Dermis blood vessel endothelial cell (primary cell): Measurements from ENCODE around the gene CNDP1. TPM values are rescaled to one million over a fixed set of nuclear protein-coding genes. Genes with fewer than 3 reads are reported as not detected.

ENCODE experiments used
- DNase-seq: peaks from one replicate; pipeline ENCODE4 v3.0.0; 2010
- total RNA-seq: library from RNA; depleted of rRNA; stranded (reverse); fragments of >200 nt; gene quantifications from 2 replicates; pipeline ENCODE4 v1.2.3, GENCODE V29; 2014

CNDP1 gene
- total RNA-seq, 1 donor from 2014 or later: not detected

GRCh38 chr18:74595431-74595830, 61.1 kb downstream of the CNDP1 start:
- no peak for DNase-seq

- peak; percentile 79 for DNase-seq
Measured at GRCh38 chr18:74597034-74597661, 62.8 kb downstream of the CNDP1 start.

DNA sequence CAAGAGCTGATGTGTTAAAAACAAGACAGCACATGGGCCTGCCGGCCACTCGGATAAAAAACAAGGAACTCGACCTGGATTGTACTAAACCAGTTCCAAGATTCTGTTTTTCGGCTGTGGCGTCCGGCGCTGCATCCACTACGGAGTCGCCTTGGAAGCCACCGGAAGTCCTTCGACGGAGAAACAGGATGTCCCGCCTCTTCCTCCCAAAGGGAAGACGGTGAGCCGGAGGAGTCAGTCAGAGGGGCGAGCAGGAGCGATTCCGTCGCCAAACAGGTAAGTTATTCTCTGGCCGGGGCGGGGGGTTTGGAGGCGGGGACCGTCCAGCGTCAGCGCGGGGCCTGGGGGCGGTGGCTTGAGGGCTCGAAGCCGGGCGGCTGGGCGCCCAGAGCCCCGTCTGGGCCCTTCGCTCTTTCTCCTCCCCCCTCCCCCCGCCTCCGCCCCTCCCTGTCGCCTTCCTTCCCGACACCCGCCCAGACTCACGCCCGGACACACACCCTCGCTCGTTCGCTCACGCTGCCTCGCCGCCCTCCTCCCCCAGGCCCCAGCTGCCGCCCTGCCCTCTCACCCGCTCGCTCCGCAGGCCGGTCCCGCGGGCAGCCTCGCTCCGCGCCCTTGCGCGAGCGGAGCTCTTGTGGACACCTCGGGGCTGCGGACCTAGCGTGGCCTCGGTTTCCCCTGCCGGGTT, 63.5 kb downstream of the CNDP1 start, which contains the start of gene ZNF407:
TSS of gene ZNF407 (plus strand) at position 209 of the 688 bp plus-strand sequence. CDS start 33,150 bp downstream, outside the sequence.
- DNase-seq: peak; percentile 93

DNA sequence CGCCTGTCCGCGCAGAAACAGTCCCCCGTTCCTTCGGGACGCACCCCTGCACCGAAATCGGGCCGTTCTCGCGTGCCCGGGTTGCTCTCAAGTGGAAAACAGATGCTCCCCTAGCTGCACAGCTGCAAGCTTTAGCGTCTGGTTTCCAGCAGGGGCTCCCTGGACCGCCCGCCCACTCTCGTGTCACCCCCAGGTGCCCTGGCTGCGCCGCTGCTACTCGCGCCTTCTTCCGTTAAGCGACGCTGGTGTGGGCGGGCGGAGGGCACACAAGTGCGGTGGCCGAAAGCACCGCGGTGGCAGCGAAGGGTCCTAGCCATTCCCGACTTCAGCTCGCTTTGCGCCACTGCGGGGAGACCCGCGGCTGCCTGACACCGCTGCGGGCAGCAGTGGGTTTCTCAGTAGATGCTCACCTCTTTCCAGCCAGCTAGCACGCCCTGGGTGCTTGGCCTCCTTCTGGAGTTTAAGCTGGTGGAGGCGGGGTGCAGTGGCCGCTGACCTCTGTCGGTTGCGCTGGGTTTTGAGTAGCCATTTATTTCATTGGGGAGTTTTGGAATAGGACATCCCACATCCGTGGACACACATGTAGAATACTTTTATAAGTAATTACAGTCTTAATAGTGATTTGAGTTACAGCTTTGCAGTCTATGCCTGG, 64.2 kb downstream of the CNDP1 start:
- DNase-seq: peak; percentile 66

- no peak for DNase-seq
Measured at GRCh38 chr18:74604361-74604760, 70.1 kb downstream of the CNDP1 start.

GRCh38 chr18:74604774-74605173, 70.5 kb downstream of the CNDP1 start:
- no peak for DNase-seq

DNA sequence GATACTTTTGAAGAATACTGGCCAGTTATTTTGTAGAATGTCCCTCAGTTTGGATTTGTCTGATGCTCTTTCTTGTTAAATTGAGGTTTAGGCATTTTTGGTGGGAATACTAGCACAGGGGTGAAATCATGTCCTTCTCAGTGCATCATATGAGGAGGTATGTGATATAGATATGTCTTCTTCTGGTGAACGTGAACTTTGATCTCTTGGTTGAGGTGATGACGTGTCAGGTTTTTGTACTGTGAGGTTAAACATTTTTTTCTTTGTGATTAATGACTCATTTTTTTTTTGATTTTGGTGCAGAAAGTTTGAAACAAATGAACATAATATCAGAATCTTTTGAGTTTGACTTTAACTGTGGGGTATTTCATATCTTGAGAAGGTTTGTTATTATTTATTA, 74.4 kb downstream of the CNDP1 start:
- DNase-seq: no peak

DNA sequence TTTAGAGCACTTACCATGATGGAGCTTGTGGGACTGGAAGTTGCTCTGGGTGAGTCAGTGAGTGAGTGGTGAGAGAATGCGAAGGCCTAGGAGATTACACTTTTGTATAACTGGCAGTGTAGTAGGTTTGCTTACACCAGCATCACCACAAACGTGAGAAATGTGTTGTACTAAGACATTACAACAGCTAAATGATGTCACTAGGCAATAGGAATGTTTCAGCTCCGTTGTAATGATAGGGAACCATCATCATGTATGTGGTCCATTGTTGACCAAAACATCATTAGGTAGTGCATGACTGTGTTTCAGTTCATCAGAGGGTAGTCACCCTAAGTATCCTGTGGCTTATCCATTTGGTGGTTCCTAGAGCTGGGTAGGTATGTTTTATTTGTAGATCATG, 75.2 kb downstream of the CNDP1 start:
- DNase-seq: no peak

DNA sequence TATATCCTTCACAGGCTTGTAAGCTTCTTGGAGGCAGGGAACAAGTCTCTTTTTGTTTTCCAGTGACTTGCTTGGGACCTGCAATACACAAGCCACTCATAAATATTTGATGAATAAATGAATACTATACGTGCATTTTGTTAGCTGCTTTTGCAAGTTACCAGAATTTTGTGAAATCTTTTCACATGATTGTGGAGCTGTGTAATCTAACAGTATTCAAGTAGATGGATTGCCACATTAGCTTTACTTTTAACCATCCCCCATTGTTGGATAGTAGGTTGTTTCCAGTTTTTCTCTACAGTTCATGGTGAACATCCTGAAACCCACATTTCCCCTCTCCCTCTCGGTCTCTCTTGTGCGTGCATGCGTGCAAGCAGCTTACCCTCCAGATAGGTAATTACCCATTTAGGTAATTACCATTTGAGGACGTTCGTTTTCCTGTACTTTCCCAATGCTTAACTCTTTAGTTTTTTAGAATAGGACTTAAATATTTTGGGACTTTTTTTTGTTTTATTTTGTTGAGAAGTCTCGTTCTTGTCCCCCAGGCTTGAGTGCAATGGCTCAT, 75.8 kb downstream of the CNDP1 start:
- DNase-seq: no peak

- no peak for DNase-seq
Measured at GRCh38 chr18:74610860-74611259, 76.6 kb downstream of the CNDP1 start.

- DNase-seq: no peak
Measured at GRCh38 chr18:74611765-74612164, 77.5 kb downstream of the CNDP1 start.

GRCh38 chr18:74613381-74613780, 79.1 kb downstream of the CNDP1 start:
- DNase-seq: no peak

DNA sequence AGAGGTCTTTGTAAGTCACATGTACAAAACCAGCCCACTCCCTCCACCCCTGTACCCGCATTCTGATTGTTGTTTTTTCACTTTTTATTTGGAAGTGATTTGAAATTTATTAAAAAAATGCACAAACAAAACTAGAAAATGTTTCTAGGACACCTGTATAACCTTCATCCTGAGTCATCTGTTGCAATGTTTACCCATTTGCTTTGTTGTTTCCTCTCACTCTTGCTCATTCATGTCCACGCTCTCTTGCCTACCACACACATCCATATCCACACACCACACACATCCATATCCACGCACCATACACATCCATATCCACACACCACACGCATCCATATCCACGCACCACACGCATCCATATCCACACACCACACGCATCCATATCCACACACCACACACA, 82.2 kb downstream of the CNDP1 start:
- no peak for DNase-seq

GRCh38 chr18:74617486-74617885, 83.2 kb downstream of the CNDP1 start:
- DNase-seq: peak; percentile 33

DNA sequence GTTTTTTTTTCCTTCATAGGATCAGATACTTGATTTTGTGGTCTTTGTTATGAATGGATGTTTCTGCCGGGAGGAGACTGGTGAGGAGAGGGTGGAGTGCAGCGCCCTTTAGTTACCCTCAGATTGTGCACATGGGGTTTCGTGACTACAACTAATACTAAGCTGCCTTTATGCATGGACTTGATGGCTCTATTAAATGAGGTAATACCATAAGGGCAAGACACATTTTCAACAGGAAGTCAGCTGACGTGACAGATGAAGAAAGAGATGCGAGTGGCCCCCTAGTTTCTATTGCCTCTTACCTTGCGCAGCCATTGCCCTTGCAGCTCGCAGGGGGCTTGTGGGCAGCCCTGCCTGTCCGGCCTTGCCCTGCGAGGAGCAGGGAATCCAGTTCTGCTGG, 87.8 kb downstream of the CNDP1 start:
- no peak for DNase-seq

DNA sequence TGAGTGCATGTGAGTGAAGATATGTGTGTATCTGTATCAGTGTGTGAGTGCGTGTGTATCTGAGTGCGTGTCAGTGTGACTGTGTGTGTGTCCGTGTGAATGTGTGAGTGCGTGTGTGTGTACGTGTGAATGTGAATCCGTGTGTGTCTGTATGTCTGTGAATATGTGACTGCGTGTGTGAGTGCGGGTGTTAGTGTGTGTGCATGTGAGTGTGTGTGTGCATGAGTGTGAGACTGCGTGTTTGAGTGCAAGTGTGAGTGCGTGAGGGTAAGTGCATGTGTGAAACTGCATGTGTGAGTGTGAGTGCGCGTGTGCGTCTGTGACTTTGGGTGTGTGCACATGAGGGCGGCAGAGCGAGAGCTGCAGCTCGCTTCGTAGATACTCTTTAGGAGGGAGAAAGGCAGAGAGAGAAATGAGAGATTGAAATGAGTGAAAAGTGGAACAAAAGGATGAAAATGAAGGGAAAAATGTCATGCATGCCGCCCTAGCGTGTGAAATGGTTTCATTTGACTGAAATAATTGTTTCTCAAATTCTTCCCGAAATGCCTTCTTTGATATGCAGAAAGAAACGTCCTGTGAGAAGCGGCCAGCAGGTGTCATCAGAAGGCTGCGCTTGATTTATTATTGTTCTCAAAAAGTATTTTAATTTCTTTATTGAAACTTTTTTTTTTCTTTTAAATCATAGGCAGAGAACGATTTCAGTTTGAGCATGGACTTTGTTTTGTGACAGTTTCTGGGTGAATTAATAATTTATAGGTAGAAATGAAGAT, 88.9 kb downstream of the CNDP1 start:
- DNase-seq: peak; percentile 45

GRCh38 chr18:74624466-74624865, 90.2 kb downstream of the CNDP1 start:
- no peak for DNase-seq

- no peak for DNase-seq
Measured at GRCh38 chr18:74625157-74625556, 90.9 kb downstream of the CNDP1 start.

- no peak for DNase-seq
Measured at GRCh38 chr18:74626049-74626874, 92.0 kb downstream of the CNDP1 start.

GRCh38 chr18:74630804-74631203, 96.5 kb downstream of the CNDP1 start:
- no peak for DNase-seq

DNA sequence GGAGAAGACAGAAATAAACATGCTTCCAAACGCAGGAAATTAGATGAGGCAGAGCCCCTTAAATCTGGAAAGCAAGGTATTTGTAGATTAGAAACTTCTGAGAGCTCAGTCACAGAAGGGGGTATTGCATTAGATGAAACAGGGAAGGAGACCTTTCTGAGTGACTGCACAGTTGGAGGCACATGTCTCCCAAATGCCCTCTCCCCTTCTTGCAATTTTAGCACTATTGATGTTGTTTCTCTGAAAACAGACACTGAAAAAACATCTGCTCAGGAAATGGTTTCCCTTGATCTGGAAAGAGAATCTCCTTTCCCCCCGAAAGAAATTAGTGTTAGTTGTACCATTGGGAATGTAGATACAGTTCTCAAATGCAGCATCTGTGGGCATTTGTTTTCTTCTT, 96.9 kb downstream of the CNDP1 start:
- DNase-seq: no peak
